Endothelial cell of umbilical vein (primary cell): ENCODE measurements around the gene KXD1. TPM values are rescaled to one million over a fixed set of nuclear protein-coding genes. Genes with fewer than 3 reads are reported as not detected.
A peak's percentile ranks its signal among the peaks of the same experiment; 100 is the strongest.

Source experiments
- BruUV-seq: library from RNA; stranded (reverse); fragments of 400-500 nt; replicated peaks from 2 replicates; lab custom pipeline; 2021; lab: Mats Ljungman, UMichigan
- CTCF ChIA-PET: fragments of 300-600, 350-600 bp; sonication (Branson Sonifier 250); formaldehyde crosslinking; loops from one replicate; lab custom pipeline; 2021; ENCODE audit warnings: antibody characterized with exemption, inconsistent platforms; lab: Charles Lee
- POLR2A ChIA-PET: fragments of 300-600, 350-600 bp; sonication (Branson Sonifier 250); formaldehyde crosslinking; loops from one replicate; lab custom pipeline; 2021; ENCODE audit warnings: antibody characterized with exemption, inconsistent platforms; lab: Charles Lee
- DNase-seq: peaks from one replicate; pipeline ENCODE4 v3.0.0-alpha.2; 2011; ENCODE audit warnings: low read depth, low spot score
- FAIRE-seq: peaks from 2 replicates; lab custom pipeline; 2011; peaks lifted over from hg19 to GRCh38; lab: Jason Lieb, UNC
- H2AFZ ChIP-seq: 2 replicates; pipeline ENCODE4 v1.6.0; 2012; ENCODE audit warnings: low read depth, low read length, control low read depth, inconsistent platforms
- H3K27ac ChIP-seq: 2 replicates; pipeline ENCODE4 v1.5.1; 2011; ENCODE audit warnings: low read depth, mild to moderate bottlenecking, control low read depth, low read length, moderate library complexity; ENCODE audit not compliant: insufficient read depth
- H3K27me3 ChIP-seq, 2 experiments: 2 replicates each; pipeline versions ENCODE4 v1.6.0 to v1.6.1; 2011; ENCODE audit warnings: low read length in 2 of 2, mixed read lengths in 1 of 2; ENCODE audit not compliant: control insufficient read depth in 2 of 2, insufficient read depth in 2 of 2
- H3K36me3 ChIP-seq, 2 experiments: 2 replicates in 1 of 2; 3 replicates in 1 of 2; pipeline ENCODE4 v1.5.1; 2011; ENCODE audit warnings: low read length in 2 of 2, mild to moderate bottlenecking in 1 of 2, moderate library complexity in 1 of 2; ENCODE audit not compliant: control insufficient read depth in 2 of 2, insufficient read depth in 2 of 2; ENCODE audit errors: extremely low read depth in 1 of 2
- H3K4me1 ChIP-seq: 3 replicates; pipeline ENCODE4 v1.5.1; 2011; ENCODE audit warnings: mild to moderate bottlenecking, low read length; ENCODE audit not compliant: control insufficient read depth, insufficient read depth; ENCODE audit errors: extremely low read depth
- H3K4me2 ChIP-seq: 2 replicates; pipeline ENCODE4 v1.6.1; 2011; ENCODE audit warnings: low read length, control low read depth, mixed read lengths; ENCODE audit not compliant: insufficient read depth
- H3K4me3 ChIP-seq, 3 experiments: fragments of 200-600 bp in 1 of 3; sonication (generic), shearing (Covaris generic) in 1 of 3; replicated peaks in 1 of 3; 2 replicates each; pipeline ENCODE4 v1.5.1; 2011 to 2016; ENCODE audit warnings: control low read depth in 3 of 3, low read length in 3 of 3, mild to moderate bottlenecking in 2 of 3, inconsistent platforms in 1 of 3, low read depth in 1 of 3, moderate library complexity in 1 of 3; ENCODE audit not compliant: insufficient read depth in 1 of 3
- H3K79me2 ChIP-seq: 2 replicates; pipeline ENCODE4 v1.6.0; 2012; ENCODE audit warnings: low read length, inconsistent platforms; ENCODE audit not compliant: control insufficient read depth, insufficient read depth
- H3K9ac ChIP-seq: replicated peaks from 2 replicates; pipeline ENCODE3; 2011; ENCODE audit warnings: low read length, control low read depth; ENCODE audit not compliant: insufficient read depth; ENCODE audit errors: extremely low read depth
- H3K9me1 ChIP-seq: replicated peaks from 3 replicates; pipeline ENCODE4 v1.6.0; 2011; ENCODE audit warnings: mild to moderate bottlenecking, low read length; ENCODE audit not compliant: control insufficient read depth, insufficient read depth; ENCODE audit errors: extremely low read depth
- H3K9me3 ChIP-seq: replicated peaks from 2 replicates; pipeline ENCODE4 v1.5.1; 2012; ENCODE audit warnings: low read length, inconsistent platforms; ENCODE audit not compliant: control insufficient read depth, insufficient read depth
- H4K20me1 ChIP-seq: replicated peaks from 2 replicates; pipeline ENCODE3; 2011; ENCODE audit warnings: mild to moderate bottlenecking, low read length; ENCODE audit not compliant: control insufficient read depth, insufficient read depth; ENCODE audit errors: extremely low read depth
- EZH2 ChIP-seq: IDR thresholded peaks from 2 replicates; pipeline ENCODE4 v1.6.1; 2012; ENCODE audit warnings: borderline replicate concordance, low read depth, mild to moderate bottlenecking, moderate library complexity, low read length, inconsistent platforms; ENCODE audit not compliant: severe bottlenecking
- JUN ChIP-seq: IDR thresholded peaks from 2 replicates; pipeline ENCODE4 v1.6.1; 2011; ENCODE audit warnings: borderline replicate concordance, low read depth; ENCODE audit not compliant: insufficient read length, insufficient read depth
- MYC ChIP-seq: IDR thresholded peaks from one replicate; pipeline ENCODE4 v1.6.1; 2011; ENCODE audit warnings: mild to moderate bottlenecking, low read depth, low read length
- POLR2AphosphoS5 ChIP-seq: IDR thresholded peaks from 2 replicates; pipeline ENCODE4 v1.6.1; 2012; ENCODE audit warnings: low read depth, mild to moderate bottlenecking, control low read depth, low read length, moderate library complexity; ENCODE audit not compliant: insufficient read depth
- dilution Hi-C: fragments of 300-500 bp; cut with MboI; formaldehyde crosslinking; loops from one replicate; pipeline ENCODE4 v1.15.0; 2019; ENCODE audit warnings: low sequenced_read_pairs; ENCODE audit not compliant: extremely low pct_ligation_motif_present
- intact Hi-C: fragments of 100-400 bp; cut with micrococcal nuclease; formaldehyde crosslinking; loops from one replicate; pipeline ENCODE4 v1.10.0; 2022
- polyA plus RNA-seq, 4 experiments: library from polyadenylated mRNA; depleted of rRNA in 3 of 4; stranded (reverse) in 3 of 4; unstranded in 1 of 4; fragments of >200 nt; gene quantifications; 2 replicates each; pipeline versions ENCODE4 v1.2.1 to v1.2.3, GENCODE V29; 2011 to 2012; ENCODE audit warnings: missing spikeins in 1 of 4
- total RNA-seq: library from RNA; stranded (reverse); gene quantifications from 2 replicates; pipeline ENCODE4 v1.2.3, GENCODE V29; 2021

Gene KXD1
- total and polyA plus RNA-seq, 2 donors (not counting 3 experiments of a cell fraction or from before 2014, with no cell fraction given) = 134 to 186 TPM

DNA sequence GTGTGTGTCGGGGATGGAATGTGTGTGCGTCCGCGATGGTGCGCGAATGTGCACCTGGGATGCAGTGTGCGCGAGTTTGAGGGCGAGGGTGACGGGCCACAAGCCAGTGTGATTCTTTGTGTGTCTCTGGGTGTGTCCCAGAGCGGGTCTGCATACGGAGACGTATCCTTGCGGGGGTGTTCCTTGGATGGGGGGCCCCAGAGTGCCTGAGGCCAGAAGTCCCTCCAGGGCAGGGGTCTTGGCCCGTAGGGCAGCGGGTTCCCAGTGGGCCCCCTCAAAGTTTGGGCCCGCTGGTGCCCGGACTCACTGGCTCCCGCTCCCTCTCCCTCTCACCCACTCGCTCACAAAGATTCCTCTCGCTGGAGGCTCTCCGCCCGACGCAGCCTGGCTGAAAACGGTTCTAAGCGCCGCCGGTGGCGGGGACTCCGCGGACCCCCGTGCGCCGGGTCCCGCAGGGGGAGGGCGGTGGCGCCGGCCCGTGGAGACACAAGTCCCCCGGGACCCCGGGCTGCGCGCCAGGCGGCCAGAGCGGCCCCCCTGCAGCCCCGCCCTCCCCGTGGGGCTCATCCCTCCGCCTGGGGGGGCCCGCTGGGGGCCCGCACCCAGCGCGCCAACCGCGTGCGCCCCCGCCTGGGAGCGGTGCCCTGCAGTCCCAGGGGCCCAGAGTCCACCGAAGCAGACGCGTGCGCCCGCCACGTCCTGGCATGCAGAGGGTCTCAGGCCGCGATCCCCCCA lies 48.0 kb downstream of the KXD1 start:
- dilution Hi-C loops = no loop called here
- no peak for FAIRE-seq

DNA sequence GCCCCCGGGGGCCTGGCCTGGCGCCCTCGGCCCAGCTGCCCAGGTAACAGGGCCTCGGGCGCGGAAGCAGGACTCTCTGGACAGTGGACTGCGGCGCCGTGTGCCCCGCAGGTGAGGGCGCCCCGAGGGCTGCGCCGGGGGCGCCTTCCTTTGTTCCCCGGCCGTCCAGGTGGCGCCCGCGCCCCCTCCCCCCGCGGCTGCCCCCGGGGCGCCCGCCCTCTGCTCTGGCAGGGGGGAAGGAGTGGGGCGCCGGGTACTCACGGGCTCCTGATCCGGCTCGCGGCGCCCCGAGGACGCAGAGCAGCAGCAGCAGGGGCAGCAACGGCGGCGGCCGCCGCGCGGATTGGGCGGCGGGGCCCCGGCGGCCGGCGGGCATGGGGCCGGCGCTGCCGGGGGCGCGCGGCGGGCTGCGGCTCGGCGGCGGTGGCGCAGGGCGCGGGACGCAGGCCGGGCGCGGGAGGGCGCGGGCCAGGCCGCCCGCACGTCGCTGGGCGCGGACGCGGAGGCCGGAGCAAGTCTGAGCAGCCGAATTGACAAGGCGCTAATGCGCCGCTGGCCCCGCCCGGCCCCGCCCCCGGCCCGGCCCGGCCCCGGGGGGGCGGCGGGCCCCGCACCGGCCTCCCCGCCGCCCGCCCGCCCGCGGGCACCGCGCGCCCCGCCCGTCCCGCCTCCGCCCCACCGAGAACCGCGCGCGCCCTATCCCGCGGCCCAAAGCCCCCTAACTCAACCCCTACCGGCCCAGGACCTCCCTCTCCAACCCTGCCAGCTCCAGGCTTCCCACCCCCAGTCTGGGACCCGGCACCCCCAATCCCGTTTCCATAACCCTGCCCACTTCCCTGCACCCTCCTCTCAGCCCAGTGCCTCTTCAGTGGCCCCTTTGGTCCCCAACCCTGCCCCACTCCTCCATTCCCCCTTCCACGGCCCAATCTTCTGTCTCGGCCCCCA lies 48.9 kb downstream of the KXD1 start, which contains the start of gene CRLF1:
CRLF1 (minus strand) TSS at position 519 of the 945 bp plus-strand sequence; CDS start at position 376, 143 bp downstream.
- ChIA-PET POLR2A (no interaction called here), CTCF (interaction anchor here (1.5 kb wide), 1 partner anchor 13 kb away, joined by 5 read pairs; no protein-coding TSS in a partner anchor)
- dilution Hi-C loops (no loop called here), intact Hi-C loops (no loop called here)
- no peak for DNase-seq
- H3K79me2 ChIP-seq = no peaks in the 10 kb centered on the region
- H3K4me1 ChIP-seq = peaks cover 8% of the 10 kb centered on the region
- H3K27ac ChIP-seq = no peak within 1 kb of the TSS
- H3K4me2 ChIP-seq = no peak within 1 kb of the TSS
- no peak within 1 kb of the TSS for H3K4me3 ChIP-seq
- H3K9me3 ChIP-seq = no peaks in the 10 kb centered on the region
- H3K9ac ChIP-seq = no peak within 1 kb of the TSS
- H3K27me3 ChIP-seq = peaks cover 64 to 75% of the 10 kb centered on the region in 2 experiments
- no peak for FAIRE-seq
- H3K36me3 ChIP-seq = no peaks in the 10 kb centered on the region
- TF ChIP-seq JUN = no peak
- TF ChIP-seq POLR2AphosphoS5 = no peak
- TF ChIP-seq EZH2 = peak; percentile 94
- BruUV-seq = no TSS peak
- no peaks in the 10 kb centered on the region for H3K9me1 ChIP-seq
- H4K20me1 ChIP-seq = no peaks in the 10 kb centered on the region
- H2AFZ ChIP-seq = no peak within 1 kb of the TSS

More for the DNA sequence above, 48.0 kb downstream of the KXD1 start:
- H3K9ac ChIP-seq = no peak overlapping the region
- H3K27me3 ChIP-seq = peaks cover 60 to 68% of the 10 kb centered on the region in 2 experiments
- no peak overlapping the region for H2AFZ ChIP-seq
- H3K4me3 ChIP-seq = no peak overlapping the region
- H3K27ac ChIP-seq = no peak overlapping the region
- H3K79me2 ChIP-seq = no peaks in the 10 kb centered on the region
- no peaks in the 10 kb centered on the region for H4K20me1 ChIP-seq
- peak; percentile 96 for TF ChIP-seq EZH2
- TF ChIP-seq MYC = no peak
- no peak overlapping the region for H3K4me2 ChIP-seq
- DNase-seq = no peak
- no peaks in the 10 kb centered on the region for H3K36me3 ChIP-seq
- ChIA-PET POLR2A (no interaction called here), CTCF (interaction anchor here (0.6 kb wide), 1 partner anchor 135 kb away, joined by 4 read pairs; no protein-coding TSS in a partner anchor)
- intact Hi-C loops = no loop called here
- H3K9me1 ChIP-seq = no peaks in the 10 kb centered on the region
- no peaks in the 10 kb centered on the region for H3K9me3 ChIP-seq
- peaks cover 3% of the 10 kb centered on the region for H3K4me1 ChIP-seq
- no TSS peak for BruUV-seq
